Epithelial cell of esophagus (primary cell): ENCODE results near the gene PUS7.
"Not testable (repeated sequence)": the region's sequence is repeated elsewhere in the genome, so short reads cannot be mapped to it uniquely, and the experiment has no call there.

Experiments
- DNase-seq: peaks from one replicate; pipeline ENCODE4 v3.0.0; 2010; ENCODE audit warnings: low read depth
- H3K4me3 ChIP-seq: 2 replicates; pipeline ENCODE4 v1.5.1; 2011; ENCODE audit warnings: mild to moderate bottlenecking, low read length, control low read depth
- CTCF ChIP-seq: IDR thresholded peaks from 2 replicates; pipeline ENCODE4 v1.5.1; 2011; ENCODE audit warnings: low read depth, mild to moderate bottlenecking, low read length, control low read depth, inconsistent platforms; ENCODE audit not compliant: insufficient read depth; ENCODE audit errors: missing control alignments

PUS7 gene

GRCh38 chr7:105448181-105448580, 73.9 kb downstream of the PUS7 start:
- no peak overlapping the region for H3K4me3 ChIP-seq
- DNase-seq: no peak
- no peak for TF ChIP-seq CTCF

GRCh38 chr7:105444342-105444987, 77.6 kb downstream of the PUS7 start:
- DNase-seq: no peak
- TF ChIP-seq CTCF: no peak
- H3K4me3 ChIP-seq: no peak overlapping the region

- DNase-seq, H3K4me3 ChIP-seq: not testable (repeated sequence)
Measured at GRCh38 chr7:105442214-105442613, 79.9 kb downstream of the PUS7 start.

GRCh38 chr7:105439174-105439893, 82.7 kb downstream of the PUS7 start:
- peak; percentile 34 for TF ChIP-seq CTCF
- peak; percentile 98 for DNase-seq
- H3K4me3 ChIP-seq: no peak overlapping the region

GRCh38 chr7:105438847-105439173, 83.3 kb downstream of the PUS7 start:
- TF ChIP-seq CTCF: no peak
- DNase-seq: no peak
- no peak overlapping the region for H3K4me3 ChIP-seq

GRCh38 chr7:105438254-105438653, 83.8 kb downstream of the PUS7 start:
- no peak for TF ChIP-seq CTCF
- H3K4me3 ChIP-seq: no peak overlapping the region
- DNase-seq: no peak

- not testable (repeated sequence) for H3K4me3 ChIP-seq
Measured at GRCh38 chr7:105437356-105437755, 84.7 kb downstream of the PUS7 start.

More at GRCh38 chr7:105437356-105437755, 84.7 kb downstream of the PUS7 start:
- DNase-seq: not testable (repeated sequence)
